Thoracic aorta (tissue), 2 donors: ENCODE measurements around the gene SUSD6. TPM values are rescaled to one million over a fixed set of nuclear protein-coding genes. Genes with fewer than 3 reads are reported as not detected.
A peak's percentile ranks its signal among the peaks of the same experiment; 100 is the strongest.
"Not testable (repeated sequence)": the region's sequence is repeated elsewhere in the genome, so short reads cannot be mapped to it uniquely, and the experiment has no call there.

Source experiments
- ATAC-seq: fragments of 150-250 bp; one replicate; pipeline ENCODE4 v1.8.0; 2017; ENCODE audit warnings: low read depth; ENCODE audit not compliant: insufficient number of reproducible peaks, low FRiP score
- DNase-seq: peaks from one replicate; pipeline ENCODE4 v3.0.0-alpha.2; 2020; ENCODE audit warnings: low spot score
- H3K27ac ChIP-seq, 2 donors: fragments of 200-600 bp; sonication (generic); 1 replicate in 1 of 2; 2 replicates in 1 of 2; pipeline ENCODE4 v1.5.1; 2016; ENCODE audit warnings: mild to moderate bottlenecking in 2 of 2, moderate library complexity in 2 of 2
- H3K27me3 ChIP-seq: fragments of 200-600 bp; sonication (generic); replicated peaks from 2 replicates; pipeline ENCODE4 v1.6.0; 2016; ENCODE audit warnings: mild to moderate bottlenecking; ENCODE audit not compliant: insufficient read depth
- H3K36me3 ChIP-seq: fragments of 200-600 bp; sonication (generic); one replicate; pipeline ENCODE4 v1.5.1; 2016
- H3K4me1 ChIP-seq, 2 donors: fragments of 200-600 bp; sonication (generic); 1 replicate in 1 of 2; 2 replicates in 1 of 2; pipeline versions ENCODE4 v1.5.1 to v1.6.0; 2016; ENCODE audit warnings: low read depth in 2 of 2, mild to moderate bottlenecking in 1 of 2; ENCODE audit not compliant: control insufficient read depth in 1 of 2
- H3K4me3 ChIP-seq: fragments of 200-600 bp; sonication (generic); 2 replicates; pipeline ENCODE4 v1.5.1; 2016; ENCODE audit warnings: mild to moderate bottlenecking
- H3K9me3 ChIP-seq: fragments of 200-600 bp; sonication (generic); 2 replicates; pipeline ENCODE4 v1.5.1; 2016
- total RNA-seq, 2 donors: library from RNA; depleted of rRNA; stranded (reverse); fragments of >200 nt; gene quantifications; one replicate each; pipeline versions ENCODE4 v1.1.0 to v1.2.3, GENCODE V29; 2016
- TF ChIP-seq, protein P1 (sequence below): fragments of 200-600 bp; sonication (generic); IDR thresholded peaks from one replicate; pipeline ENCODE4 v1.5.1; 2019; ENCODE audit warnings: antibody characterized with exemption

SUSD6 gene
- total RNA-seq, 2 donors from 2014 or later: 51.7 to 80.1 TPM

DNA sequence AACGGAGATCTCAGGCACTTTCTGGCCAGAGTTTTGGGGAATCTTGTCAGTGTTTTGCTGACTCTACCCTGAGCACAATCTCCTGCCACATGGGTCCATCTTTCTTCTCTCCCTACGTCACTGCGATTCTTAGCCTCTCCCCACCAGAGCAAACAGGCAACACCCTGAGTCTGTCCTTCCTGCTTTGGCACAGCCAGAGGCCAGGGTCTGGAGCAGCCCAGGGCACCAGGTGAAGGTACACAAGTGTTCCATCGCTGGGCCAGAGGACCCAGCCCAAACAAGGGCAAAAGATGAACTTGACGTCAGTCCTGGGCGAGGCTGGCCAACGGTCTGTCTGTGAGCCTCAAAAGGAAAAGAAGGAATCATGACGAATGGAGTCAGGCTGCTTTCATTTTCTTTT lies 24.0 kb upstream of the SUSD6 start:
- DNase-seq: no peak
- H3K4me1 ChIP-seq: no peaks in the 10 kb centered on the region
- H3K36me3 ChIP-seq: no peaks in the 10 kb centered on the region
- no peaks in the 10 kb centered on the region for H3K27me3 ChIP-seq
- no peak overlapping the region for H3K27ac ChIP-seq
- TF ChIP-seq, protein P1, sequence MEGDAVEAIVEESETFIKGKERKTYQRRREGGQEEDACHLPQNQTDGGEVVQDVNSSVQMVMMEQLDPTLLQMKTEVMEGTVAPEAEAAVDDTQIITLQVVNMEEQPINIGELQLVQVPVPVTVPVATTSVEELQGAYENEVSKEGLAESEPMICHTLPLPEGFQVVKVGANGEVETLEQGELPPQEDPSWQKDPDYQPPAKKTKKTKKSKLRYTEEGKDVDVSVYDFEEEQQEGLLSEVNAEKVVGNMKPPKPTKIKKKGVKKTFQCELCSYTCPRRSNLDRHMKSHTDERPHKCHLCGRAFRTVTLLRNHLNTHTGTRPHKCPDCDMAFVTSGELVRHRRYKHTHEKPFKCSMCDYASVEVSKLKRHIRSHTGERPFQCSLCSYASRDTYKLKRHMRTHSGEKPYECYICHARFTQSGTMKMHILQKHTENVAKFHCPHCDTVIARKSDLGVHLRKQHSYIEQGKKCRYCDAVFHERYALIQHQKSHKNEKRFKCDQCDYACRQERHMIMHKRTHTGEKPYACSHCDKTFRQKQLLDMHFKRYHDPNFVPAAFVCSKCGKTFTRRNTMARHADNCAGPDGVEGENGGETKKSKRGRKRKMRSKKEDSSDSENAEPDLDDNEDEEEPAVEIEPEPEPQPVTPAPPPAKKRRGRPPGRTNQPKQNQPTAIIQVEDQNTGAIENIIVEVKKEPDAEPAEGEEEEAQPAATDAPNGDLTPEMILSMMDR: no peak
- no peak overlapping the region for H3K4me3 ChIP-seq
- no peak for ATAC-seq
- H3K9me3 ChIP-seq: no peaks in the 10 kb centered on the region

- H3K27me3 ChIP-seq: no peaks in the 10 kb centered on the region
- no peaks in the 10 kb centered on the region for H3K9me3 ChIP-seq
- no peak overlapping the region for H3K4me3 ChIP-seq
- no peak for DNase-seq
- TF ChIP-seq, protein P1: no peak
- peaks cover 0 to 3% of the 10 kb centered on the region in 2 donors for H3K4me1 ChIP-seq
- no peak overlapping the region for H3K27ac ChIP-seq
- ATAC-seq: no peak
- H3K36me3 ChIP-seq: no peaks in the 10 kb centered on the region
Observed at GRCh38 chr14:69591317-69591716, 20.1 kb upstream of the SUSD6 start.

DNA sequence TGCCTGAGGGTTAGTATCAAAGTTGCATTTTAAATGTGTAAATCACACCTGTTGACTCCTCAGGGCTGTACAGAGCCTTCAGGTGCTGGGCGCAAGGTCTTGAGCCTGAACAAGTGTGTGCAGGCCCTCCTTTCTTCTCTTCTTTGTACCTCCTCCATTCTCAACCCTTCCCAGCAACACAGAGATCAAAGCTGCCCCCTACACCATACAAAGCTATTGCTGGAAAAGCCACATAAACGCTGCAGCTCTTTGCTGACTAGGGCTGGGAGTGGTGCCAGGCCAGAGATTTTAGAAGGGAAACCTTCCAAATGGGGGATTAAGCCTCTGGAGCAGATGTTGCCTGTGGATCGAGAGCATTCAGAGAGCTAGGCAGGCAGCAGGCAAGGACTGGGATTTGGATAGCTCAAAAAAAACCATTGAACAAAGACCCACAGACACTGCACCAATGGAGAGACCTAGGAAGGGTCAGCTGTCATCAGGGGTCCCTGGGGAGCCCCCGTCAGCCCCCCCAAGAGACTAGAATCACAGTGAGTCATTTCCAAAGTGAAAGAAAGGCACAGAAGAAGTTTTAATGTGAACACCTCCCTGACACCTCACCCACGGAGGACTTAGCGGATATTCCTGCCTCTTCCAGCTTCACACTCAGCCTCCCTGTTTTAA lies 18.2 kb upstream of the SUSD6 start:
- Histone ChIP-seq H3K4me1 (peaks cover 0 to 3% of the 10 kb centered on the region in 2 donors), H3K27me3 (no peaks in the 10 kb centered on the region), H3K4me3 (peak overlapping the region; percentile 64), H3K9me3 (no peaks in the 10 kb centered on the region), H3K27ac (no peak overlapping the region), H3K36me3 (no peaks in the 10 kb centered on the region)
- ATAC-seq: peak; percentile 43
- TF ChIP-seq, protein P1: no peak
- DNase-seq: no peak

DNA sequence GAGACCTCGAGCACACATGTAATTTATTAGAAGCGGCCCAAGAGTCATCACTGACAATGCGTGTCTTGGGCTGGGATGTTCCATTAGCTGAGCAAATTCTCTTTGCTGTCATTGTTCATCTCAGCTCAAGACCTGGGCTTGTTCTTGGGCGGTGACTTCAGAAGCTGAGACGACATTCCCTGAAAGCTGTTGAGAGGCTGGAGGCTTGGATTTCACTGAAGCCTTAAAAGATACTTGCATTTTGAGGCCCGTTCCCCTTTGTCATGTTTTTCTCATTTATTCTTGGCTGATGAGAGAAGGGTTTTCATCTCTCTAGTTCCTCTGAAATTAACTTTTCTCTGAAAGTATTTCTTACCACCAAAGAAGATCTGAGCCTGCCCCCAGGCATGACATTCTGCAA lies 16.6 kb upstream of the SUSD6 start:
- Histone ChIP-seq H3K9me3 (no peaks in the 10 kb centered on the region), H3K27me3 (no peaks in the 10 kb centered on the region), H3K27ac (no peak overlapping the region), H3K36me3 (no peaks in the 10 kb centered on the region), H3K4me1 (peaks cover 0 to 3% of the 10 kb centered on the region in 2 donors), H3K4me3 (no peak overlapping the region)
- DNase-seq (no peak), ATAC-seq (no peak)
- TF ChIP-seq, protein P1: no peak

- Histone ChIP-seq H3K27ac (no peak overlapping the region), H3K4me3 (no peak overlapping the region), H3K36me3 (no peaks in the 10 kb centered on the region), H3K9me3 (no peaks in the 10 kb centered on the region), H3K27me3 (no peaks in the 10 kb centered on the region), H3K4me1 (peaks cover 0 to 3% of the 10 kb centered on the region in 2 donors)
- no peak for ATAC-seq
- DNase-seq: no peak
- TF ChIP-seq, protein P1: no peak
Observed at GRCh38 chr14:69595336-69595735, 16.1 kb upstream of the SUSD6 start.

DNA sequence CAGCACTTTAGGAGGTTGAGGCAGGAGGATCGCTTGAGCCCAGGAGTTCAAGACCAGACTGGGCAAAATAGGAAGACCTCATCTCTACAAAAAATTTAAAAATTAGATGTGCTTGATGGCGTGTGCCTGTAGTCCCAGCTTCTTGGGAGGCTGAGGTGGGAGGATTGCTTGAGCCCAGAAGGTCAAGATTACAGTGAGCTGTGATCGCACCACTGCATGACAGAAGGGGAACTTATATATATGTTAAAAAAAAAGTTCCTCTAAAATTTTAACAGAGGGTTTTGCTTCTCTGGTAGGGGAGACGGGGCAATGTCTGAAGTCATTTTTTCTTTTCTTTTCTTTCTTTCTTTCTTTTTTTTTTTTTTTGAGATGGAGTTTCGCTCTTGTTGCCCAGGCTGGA lies 12.0 kb upstream of the SUSD6 start:
- not testable (repeated sequence) for H3K27me3 ChIP-seq, ATAC-seq, H3K4me1 ChIP-seq, DNase-seq, H3K27ac ChIP-seq, H3K36me3 ChIP-seq, H3K4me3 ChIP-seq, H3K9me3 ChIP-seq
